ES-I3 (cell line): Measurements from ENCODE around the gene EMILIN2.

ENCODE experiments used
- H3K36me3 ChIP-seq: 2 replicates; pipeline ENCODE4 v1.6.1; 2013; ENCODE audit warnings: mild to moderate bottlenecking, low read length, control low read depth, moderate library complexity; ENCODE audit not compliant: insufficient read depth
- H3K4me1 ChIP-seq: 2 replicates; pipeline ENCODE4 v1.6.1; 2013; ENCODE audit warnings: mild to moderate bottlenecking, control low read depth, low read length; ENCODE audit not compliant: insufficient read depth
- H3K9ac ChIP-seq: 2 replicates; pipeline ENCODE4 v1.6.1; 2013; ENCODE audit warnings: low read depth, mild to moderate bottlenecking, low read length, moderate library complexity
- H3K9me3 ChIP-seq: 2 replicates; pipeline ENCODE4 v1.6.1; 2013; ENCODE audit warnings: mild to moderate bottlenecking, low read length, moderate library complexity; ENCODE audit not compliant: control insufficient read depth, insufficient read depth

EMILIN2 gene

GRCh38 chr18:2935438-2936192 is 88.8 kb downstream of the EMILIN2 start:
- Histone ChIP-seq H3K9ac (no peak overlapping the region), H3K36me3 (peaks cover 2% of the 10 kb centered on the region; the same call in 1 of the 2 replicates), H3K4me1 (peaks cover 4% of the 10 kb centered on the region; the same call in 1 of the 2 replicates), H3K9me3 (no peaks in the 10 kb centered on the region)

- no peak overlapping the region for H3K9ac ChIP-seq
- H3K4me1 ChIP-seq = no peaks in the 10 kb centered on the region
- peaks cover 2% of the 10 kb centered on the region; the same call in 1 of the 2 replicates for H3K36me3 ChIP-seq
- no peaks in the 10 kb centered on the region for H3K9me3 ChIP-seq
These were observed 92.5 kb downstream of the EMILIN2 start for GRCh38 chr18:2939317-2939716.

- no peaks in the 10 kb centered on the region for H3K4me1 ChIP-seq
- H3K9me3 ChIP-seq = no peaks in the 10 kb centered on the region
- H3K36me3 ChIP-seq = peaks cover 8% of the 10 kb centered on the region; the same call in 1 of the 2 replicates
- H3K9ac ChIP-seq = no peak overlapping the region
These were observed 101.2 kb downstream of the EMILIN2 start for GRCh38 chr18:2948038-2948437.

GRCh38 chr18:2952605-2953004 is 105.8 kb downstream of the EMILIN2 start:
- Histone ChIP-seq H3K4me1 (no peaks in the 10 kb centered on the region), H3K36me3 (peaks cover 19% of the 10 kb centered on the region), H3K9me3 (no peaks in the 10 kb centered on the region), H3K9ac (no peak overlapping the region)

GRCh38 chr18:2953935-2954653 is 107.3 kb downstream of the EMILIN2 start:
- H3K9me3 ChIP-seq = no peaks in the 10 kb centered on the region
- no peaks in the 10 kb centered on the region for H3K4me1 ChIP-seq
- no peak overlapping the region for H3K9ac ChIP-seq
- peaks cover 19% of the 10 kb centered on the region for H3K36me3 ChIP-seq

- Histone ChIP-seq H3K9me3 (no peaks in the 10 kb centered on the region), H3K4me1 (no peaks in the 10 kb centered on the region), H3K9ac (no peak overlapping the region), H3K36me3 (peaks cover 19% of the 10 kb centered on the region)
These were observed 108.3 kb downstream of the EMILIN2 start for GRCh38 chr18:2954869-2955645.

- H3K9ac ChIP-seq = no peak overlapping the region
- H3K9me3 ChIP-seq = no peaks in the 10 kb centered on the region
- H3K36me3 ChIP-seq = peaks cover 11% of the 10 kb centered on the region
- no peaks in the 10 kb centered on the region for H3K4me1 ChIP-seq
These were observed 109.2 kb downstream of the EMILIN2 start for GRCh38 chr18:2956056-2956455.

- H3K4me1 ChIP-seq = no peaks in the 10 kb centered on the region
- no peak overlapping the region for H3K9ac ChIP-seq
- peaks cover 9% of the 10 kb centered on the region for H3K36me3 ChIP-seq
- no peaks in the 10 kb centered on the region for H3K9me3 ChIP-seq
These were observed 112.1 kb downstream of the EMILIN2 start for GRCh38 chr18:2958819-2959298.

- Histone ChIP-seq H3K4me1 (no peaks in the 10 kb centered on the region), H3K9me3 (no peaks in the 10 kb centered on the region), H3K9ac (no peak overlapping the region), H3K36me3 (peaks cover 5% of the 10 kb centered on the region; the same call in 1 of the 2 replicates)
These were observed 112.5 kb downstream of the EMILIN2 start for GRCh38 chr18:2959341-2959740.

- Histone ChIP-seq H3K9me3 (no peaks in the 10 kb centered on the region), H3K4me1 (no peaks in the 10 kb centered on the region), H3K9ac (no peak overlapping the region), H3K36me3 (0 out of 2 replicates have a peak, but pooled peaks cover under 1% of the 10 kb centered on the region)
These were observed 114.3 kb downstream of the EMILIN2 start for GRCh38 chr18:2960983-2961696.

GRCh38 chr18:2961821-2962220 is 115.0 kb downstream of the EMILIN2 start:
- H3K9ac ChIP-seq = no peak overlapping the region
- H3K36me3 ChIP-seq = no peaks in the 10 kb centered on the region

GRCh38 chr18:2963048-2963447 is 116.2 kb downstream of the EMILIN2 start:
- Histone ChIP-seq H3K9ac (no peak overlapping the region), H3K4me1 (peaks cover 3% of the 10 kb centered on the region; the same call in 1 of the 2 replicates), H3K9me3 (no peaks in the 10 kb centered on the region), H3K36me3 (no peaks in the 10 kb centered on the region)

More at GRCh38 chr18:2961821-2962220, 115.0 kb downstream of the EMILIN2 start:
- Histone ChIP-seq H3K9me3 (no peaks in the 10 kb centered on the region), H3K4me1 (no peaks in the 10 kb centered on the region)

GRCh38 chr18:2964361-2965010 is 117.7 kb downstream of the EMILIN2 start:
- H3K9me3 ChIP-seq = no peaks in the 10 kb centered on the region
- no peaks in the 10 kb centered on the region for H3K36me3 ChIP-seq
- H3K4me1 ChIP-seq = peaks cover 6% of the 10 kb centered on the region; the same call in 1 of the 2 replicates
- no peak overlapping the region for H3K9ac ChIP-seq
